Activated CD4-positive, alpha-beta T cell treated with anti-CD3 and anti-CD28 coated beads, Interleukin-2, Interleukin-4, amounts not matched to agents 100 ng/mL and 50 ng/mL, durations not matched to agents 16 hours and 8 hours (primary cell): ENCODE results near the gene GRM4.

Source experiments
- DNase-seq: peaks from one replicate; pipeline ENCODE4 v3.0.0-alpha.2; 2020; ENCODE audit warnings: low spot score

The GRM4 gene

DNA sequence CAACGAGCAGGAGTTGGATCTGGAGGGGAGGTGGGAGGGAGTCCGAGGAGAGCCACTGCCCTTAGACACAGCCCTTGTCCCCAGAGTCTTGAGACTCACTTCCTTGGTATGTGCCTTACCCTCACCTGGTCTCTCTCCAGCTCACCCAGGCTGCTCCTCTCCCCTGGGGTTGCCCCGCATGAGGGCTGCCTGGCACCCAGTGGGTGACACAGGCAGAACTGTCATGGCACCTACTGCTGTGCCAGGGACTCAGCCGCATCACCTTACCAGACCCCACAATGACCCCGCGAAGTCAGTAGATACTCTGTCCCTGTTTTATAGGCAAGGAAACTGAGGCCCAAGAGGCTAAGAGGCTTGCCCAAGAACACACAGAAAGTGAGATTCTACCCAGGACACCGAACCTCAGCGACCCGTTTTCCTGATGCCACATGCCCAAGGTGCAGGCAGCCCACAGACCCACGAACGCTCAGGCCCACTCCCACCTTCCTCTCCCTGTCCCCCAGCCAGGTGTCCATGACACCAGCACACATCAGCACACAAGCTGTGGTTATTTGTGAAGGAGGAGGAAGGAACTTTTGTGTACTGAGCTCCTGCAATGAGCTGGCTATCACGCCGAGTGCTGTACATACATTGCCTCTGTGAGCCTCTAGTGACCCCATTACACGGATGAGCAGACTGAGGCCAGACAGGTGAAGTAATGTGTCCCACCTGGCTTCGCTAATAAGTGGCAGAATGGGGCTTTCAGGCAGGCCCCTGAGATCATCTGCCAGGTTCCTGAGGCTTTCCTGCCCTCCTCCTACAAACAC, 168.1 kb downstream of the GRM4 start:
- no peak for DNase-seq

DNA sequence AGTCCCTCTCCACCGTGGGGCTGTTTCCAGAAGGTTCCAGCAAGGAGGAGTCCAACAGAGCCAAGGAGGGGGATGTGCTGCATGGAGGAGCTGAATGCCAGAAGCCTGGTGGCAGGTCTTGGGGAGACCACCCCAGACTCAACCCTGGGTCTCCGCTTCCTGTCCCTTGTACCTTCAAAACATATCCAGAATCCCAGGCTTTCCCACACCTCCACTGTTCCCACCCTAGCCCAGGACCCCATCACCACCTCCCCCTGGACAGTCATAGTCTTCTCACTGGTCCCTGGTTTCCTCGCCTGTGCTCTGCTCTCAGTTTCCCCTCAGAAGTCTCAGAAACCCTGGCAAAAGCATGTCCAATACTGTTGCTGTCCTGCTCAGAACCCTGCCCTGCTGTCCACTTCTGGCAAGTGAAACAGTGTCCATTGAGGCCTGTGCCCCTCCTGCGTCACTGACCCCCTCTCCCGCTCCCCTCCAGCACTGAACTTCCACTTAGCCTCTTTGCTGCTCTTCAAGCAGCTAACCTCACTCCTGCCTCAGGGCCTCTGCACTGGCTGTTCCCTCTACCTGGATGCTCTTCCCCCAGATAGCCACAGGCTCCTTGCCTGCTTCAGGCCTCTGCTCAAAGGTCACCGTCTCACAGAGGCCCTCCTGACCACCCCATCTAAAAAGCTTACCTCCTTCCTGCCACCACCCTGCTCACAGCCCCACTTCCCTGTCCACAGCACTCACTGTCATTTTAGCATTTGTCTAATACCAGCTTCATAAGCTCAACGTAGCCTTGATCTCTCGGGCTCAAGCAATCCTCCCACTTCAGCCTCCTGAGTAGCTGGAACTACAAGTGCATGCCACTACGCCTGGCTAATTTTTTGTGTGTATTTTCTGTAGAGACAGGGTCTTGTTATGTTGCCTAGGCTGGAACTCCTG, 169.2 kb downstream of the GRM4 start:
- no peak for DNase-seq

DNA sequence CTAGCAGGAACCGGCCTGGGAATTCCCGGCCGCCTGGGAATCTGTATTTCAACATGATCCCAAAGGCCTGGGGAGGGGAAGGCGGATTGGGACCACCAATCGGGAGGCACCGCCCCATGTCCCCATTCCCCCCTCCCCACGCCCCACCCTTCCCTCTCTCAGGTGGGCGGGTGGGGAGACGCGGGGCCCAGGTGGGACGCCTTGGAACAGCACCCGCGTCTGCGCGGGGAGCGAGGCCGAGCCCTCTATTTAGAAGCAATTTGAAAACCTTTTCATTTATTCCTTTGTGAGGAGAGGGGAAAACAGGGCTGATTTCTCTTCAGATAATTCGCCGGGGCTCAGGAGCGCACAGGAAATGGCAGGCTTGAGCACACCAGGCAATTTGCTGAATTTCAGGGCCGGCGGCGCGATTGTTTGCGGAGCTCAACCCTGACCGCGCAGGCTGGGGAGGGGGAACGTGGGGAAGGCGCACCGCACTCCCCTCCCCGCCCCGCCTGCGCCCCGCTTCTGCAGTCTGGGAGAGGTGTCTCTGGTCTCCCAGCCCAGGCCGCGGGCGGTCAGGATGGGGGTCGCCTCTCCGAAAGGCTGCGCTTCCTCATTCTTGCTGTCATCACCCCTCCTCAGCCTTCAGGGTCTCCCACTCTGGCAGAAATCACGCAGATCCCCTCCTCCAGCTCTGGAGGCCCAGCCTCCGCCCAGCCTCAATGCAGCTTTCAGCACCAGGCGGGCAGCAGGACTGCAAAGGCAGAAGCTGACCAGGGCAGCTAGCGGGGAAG, 170.0 kb downstream of the GRM4 start:
- no peak for DNase-seq

- DNase-seq = no peak
Observed at GRCh38 chr6:33974471-33974870, 171.4 kb downstream of the GRM4 start.

- no peak for DNase-seq
Observed at GRCh38 chr6:33974030-33974429, 171.9 kb downstream of the GRM4 start.

- DNase-seq = no peak
Observed at GRCh38 chr6:33971580-33971979, 174.3 kb downstream of the GRM4 start.
